Activated CD4-positive, alpha-beta T cell treated with anti-CD3 and anti-CD28 coated beads for 24 hours (primary cell): ENCODE data around the gene DNAJC22.
"Not testable (repeated sequence)": the region's sequence is repeated elsewhere in the genome, so short reads cannot be mapped to it uniquely, and the experiment has no call there.

ENCODE experiments used
- DNase-seq, 2 donors: peaks; one replicate each; pipeline ENCODE4 v3.0.0-alpha.2; 2020; ENCODE audit warnings: low read depth in 2 of 2

The DNAJC22 gene

GRCh38 chr12:49370539-49370938 is 23.9 kb downstream of the DNAJC22 start:
- DNase-seq: no peak

- no peak for DNase-seq
These were observed 28.7 kb downstream of the DNAJC22 start for GRCh38 chr12:49375406-49375805.

GRCh38 chr12:49377386-49377785 is 30.7 kb downstream of the DNAJC22 start:
- DNase-seq: no peak

- not testable (repeated sequence) for DNase-seq
These were observed 33.5 kb downstream of the DNAJC22 start for GRCh38 chr12:49380184-49380583.

- peak; percentile 38 to 45 for DNase-seq
These were observed 42.1 kb downstream of the DNAJC22 start for GRCh38 chr12:49388682-49389386.

- no peak for DNase-seq
These were observed 42.7 kb downstream of the DNAJC22 start for GRCh38 chr12:49389387-49389703.

- no peak for DNase-seq
These were observed 50.3 kb downstream of the DNAJC22 start for GRCh38 chr12:49397000-49397399.

- DNase-seq: no peak
These were observed 53.6 kb downstream of the DNAJC22 start for GRCh38 chr12:49400304-49400703.
